IPS-NIHi11 (cell line): ENCODE results near the gene ZDHHC8.

Experiments used
- DNase-seq: peaks from one replicate; pipeline ENCODE4 v3.0.0; 2012; ENCODE audit warnings: mixed read lengths, low spot score

ZDHHC8 gene

DNA sequence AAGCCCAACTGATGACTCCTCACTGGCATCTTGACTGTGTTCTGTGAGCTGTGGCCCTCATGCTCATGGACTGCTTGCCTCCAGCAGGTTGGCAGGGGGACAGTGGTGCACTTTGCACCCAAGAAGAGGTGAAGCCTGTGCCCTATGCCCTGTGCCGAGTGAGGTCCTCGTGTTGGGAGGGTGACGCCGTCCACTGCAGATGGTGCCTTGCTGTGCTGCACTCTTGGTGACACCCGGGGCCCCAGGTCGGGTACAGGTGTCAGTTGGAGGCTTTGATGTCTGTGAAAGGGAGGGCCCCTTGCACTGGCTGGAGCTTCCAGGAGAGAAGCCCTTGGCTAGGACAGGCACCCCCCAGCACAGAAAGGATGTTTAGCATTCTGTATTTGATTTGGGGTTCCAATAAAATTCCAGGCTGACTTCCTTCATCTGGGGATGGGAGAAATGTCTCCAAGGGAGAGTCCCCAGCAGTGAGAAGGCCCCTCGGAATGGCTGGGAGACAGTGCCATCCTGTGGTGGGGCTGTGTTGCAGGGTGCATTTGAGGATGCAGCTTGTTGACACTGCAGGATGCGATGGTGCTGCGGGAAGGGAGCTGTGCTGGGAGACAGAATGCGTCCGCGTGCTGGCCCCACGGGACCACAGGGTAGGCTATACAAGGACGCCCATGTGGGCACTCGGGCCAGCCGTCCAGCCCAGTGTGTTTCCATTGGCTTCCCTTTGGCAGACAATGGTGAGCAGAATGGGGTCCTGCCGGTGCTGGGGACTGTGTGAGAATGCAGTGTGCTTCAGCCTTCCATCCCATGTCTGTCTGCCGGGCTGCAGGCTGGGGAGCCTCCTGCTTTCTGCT, 2.5 kb upstream of the ZDHHC8 start:
- DNase-seq = peak; percentile 61

DNA sequence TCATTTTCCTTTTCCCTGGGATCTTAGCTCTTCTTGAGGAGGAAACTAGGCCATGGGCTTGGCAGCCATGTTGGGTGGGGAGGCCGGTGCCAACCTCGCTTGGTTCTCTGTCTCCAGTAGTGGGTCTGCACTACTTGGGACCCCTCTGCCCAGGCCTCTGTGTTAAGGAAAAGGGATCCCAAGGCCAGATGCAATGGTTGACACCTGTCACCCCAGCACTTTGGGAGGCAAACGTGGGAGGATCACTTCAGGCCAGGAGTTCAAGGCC, 1.9 kb upstream of the ZDHHC8 start:
- DNase-seq = no peak

DNA sequence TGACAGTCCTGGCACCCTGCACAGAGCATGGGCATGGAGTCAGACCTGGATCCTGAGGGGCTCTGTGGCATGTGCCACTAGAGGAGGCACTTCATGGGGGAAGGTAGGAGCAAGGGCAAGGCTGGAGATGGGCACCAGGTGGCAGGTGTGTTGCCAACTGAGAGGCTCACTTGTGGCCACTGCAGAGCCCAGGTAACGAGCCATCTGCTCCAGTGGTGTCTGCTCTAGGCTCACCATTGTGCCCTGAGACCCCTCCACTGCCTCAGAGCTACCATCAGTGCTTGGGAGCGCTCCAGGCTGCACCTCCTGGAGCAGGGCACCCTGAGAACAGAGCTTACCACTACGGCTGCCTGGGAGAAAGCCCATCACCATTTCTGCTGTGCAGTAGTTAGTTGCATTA, 1.3 kb upstream of the ZDHHC8 start:
- DNase-seq = no peak

DNA sequence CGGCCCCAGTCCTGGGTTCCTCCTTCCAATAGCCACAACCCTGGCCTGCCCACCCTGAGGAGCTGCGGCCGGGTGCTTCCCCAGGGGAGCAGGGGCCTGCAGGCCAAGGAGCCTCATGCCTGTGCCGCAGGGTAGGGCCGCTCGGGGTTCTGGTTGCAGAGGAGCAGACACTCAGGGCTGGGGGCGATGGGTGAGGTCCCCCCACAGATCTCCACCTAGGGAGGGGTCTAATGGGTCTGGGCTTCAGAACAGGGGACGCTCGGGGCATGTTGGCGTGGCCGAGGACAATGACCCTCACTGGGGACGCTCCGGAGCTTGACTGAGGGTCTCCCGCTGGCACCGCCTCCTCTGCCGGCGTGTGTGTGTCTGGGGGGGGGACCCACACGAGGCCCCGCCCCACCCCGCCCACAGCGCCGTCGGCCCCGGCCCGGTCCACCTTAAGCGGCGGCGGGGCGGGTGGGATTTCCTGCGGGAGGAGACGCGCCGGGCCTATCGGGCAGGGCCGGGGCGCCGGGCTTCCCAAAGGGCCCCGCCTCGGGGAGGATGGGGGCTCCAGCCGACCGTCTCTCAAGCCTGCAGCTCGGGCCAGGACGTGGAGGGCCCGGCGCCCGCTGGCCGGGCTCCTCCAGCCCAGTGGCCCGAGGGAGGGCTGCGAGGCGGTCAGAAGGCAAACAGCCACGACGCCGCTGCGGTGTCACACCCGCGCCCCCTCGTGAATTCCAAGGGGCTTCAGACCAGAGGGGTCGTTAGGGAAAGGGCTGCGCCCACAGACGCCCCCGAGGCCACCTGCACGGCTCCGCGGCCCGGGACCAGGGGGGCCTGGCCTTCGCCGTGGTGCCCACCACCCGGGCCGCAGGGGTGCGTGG, 640 bp upstream of the ZDHHC8 start:
- peak; percentile 89 for DNase-seq

DNA sequence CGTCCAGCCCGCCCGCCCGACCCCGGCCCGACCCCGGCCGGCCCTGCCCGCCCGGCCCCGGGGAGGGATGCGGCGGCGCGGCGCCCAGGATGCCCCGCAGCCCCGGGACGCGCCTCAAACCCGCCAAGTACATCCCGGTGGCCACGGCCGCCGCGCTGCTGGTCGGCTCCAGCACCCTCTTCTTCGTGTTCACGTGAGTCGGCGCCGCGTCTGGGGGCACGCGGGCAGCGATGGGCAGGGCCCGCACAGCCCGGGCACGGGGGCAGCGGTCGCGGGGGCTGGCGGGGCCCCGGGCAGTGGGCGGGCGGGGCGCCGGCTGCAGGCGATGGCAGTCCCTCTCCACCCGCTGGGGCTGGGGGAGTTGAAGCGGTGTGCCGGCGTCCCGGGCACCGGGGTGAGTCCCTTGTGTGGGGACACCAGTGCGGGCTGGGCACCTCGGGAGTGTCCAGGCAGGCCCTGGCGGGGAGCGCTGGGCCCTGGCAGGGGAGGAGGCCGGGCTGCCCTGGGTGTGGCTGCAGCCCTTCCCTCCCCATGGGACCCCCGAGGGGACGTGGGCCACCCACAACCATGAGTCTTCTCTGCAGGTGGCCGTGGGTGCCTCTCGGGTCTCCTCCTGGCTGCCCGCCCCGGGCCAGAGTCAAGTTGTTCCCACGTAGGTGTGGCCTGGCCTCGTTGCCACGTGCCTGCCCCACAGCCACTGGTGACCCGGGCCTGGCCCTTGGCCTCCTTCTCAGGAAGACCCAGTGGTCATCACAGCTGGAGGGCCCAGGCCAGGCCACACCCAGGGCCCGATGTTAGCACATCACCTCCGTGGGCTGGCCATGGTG, 468 bp downstream of the ZDHHC8 start:
- peak; percentile 65 for DNase-seq

DNA sequence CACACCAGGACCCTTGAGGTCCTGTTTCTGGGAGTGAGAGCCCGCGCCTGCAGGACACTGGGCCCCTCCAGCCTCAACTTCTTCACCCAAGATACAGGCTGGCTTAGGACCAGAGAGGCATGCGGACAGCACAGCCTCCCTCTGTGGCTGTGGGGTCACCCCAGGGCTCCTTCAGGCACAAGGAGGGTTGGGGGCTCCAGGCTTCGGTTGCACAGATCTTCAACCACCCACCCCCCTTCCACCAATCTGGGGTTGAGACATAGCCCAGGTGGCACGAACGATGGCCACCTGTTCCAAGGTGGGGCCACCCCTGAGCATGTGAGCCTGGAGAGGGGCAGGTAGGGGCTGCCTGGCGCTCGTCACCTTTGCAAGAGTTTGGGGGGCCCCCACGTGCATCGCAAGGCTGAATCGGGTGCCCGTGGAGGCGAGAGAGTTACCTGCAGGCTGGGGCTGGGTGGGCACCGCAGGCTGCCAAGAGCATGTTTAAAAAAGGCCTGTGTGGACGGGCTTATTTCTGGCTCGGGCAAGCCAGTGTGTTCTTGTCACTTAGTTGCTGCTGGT, 1.2 kb downstream of the ZDHHC8 start:
- no peak for DNase-seq

DNA sequence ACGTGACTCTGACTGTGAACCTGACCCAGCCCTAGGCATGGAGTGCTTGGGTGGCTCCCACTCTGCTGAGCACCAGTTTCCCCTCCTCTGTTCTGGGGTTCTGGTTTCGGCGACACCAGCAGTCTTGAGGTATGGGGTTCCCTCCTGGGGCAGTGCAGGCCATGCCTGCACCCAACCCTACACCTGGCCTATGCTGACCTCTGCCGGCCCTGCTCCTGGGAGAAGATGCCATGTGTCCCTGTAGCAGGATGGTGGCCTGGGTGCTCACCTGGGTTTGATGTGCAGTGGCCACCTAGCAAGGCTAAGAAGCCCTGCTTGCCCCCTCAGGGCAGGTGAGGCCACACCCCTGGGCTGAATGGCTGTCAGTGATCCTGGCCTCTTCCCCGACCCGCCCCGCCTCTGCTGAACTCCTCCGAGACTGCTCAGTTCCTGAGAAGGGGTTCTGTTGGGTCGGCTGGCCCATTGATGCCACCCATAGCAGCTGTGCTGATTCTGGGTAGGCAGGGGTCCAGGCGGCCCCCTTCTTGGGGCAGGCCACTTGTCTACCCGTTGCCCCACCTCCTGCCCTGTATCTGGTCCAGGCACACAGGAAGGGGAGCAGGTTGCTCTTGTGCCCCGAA, 2.4 kb downstream of the ZDHHC8 start:
- DNase-seq = no peak

DNA sequence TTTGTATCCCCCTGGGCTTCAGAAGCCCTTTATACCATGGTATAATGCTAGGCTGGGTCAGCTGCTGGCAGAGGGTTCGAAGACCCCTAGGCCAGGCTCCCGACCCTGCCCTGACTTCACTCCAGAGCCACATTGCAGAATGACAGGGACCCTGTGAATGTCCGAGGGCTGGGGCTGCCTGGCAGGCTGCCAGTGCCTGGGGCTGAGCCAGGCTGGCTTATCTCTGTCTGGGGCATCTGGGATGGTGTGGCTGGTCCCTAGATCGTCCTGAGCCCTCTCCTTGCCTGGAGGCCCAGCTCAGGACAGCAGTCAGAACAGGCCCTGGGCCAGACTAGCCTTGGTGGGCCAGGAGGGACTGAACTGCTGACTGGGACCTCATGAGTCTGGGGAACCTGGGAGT, 3.7 kb downstream of the ZDHHC8 start:
- no peak for DNase-seq

DNA sequence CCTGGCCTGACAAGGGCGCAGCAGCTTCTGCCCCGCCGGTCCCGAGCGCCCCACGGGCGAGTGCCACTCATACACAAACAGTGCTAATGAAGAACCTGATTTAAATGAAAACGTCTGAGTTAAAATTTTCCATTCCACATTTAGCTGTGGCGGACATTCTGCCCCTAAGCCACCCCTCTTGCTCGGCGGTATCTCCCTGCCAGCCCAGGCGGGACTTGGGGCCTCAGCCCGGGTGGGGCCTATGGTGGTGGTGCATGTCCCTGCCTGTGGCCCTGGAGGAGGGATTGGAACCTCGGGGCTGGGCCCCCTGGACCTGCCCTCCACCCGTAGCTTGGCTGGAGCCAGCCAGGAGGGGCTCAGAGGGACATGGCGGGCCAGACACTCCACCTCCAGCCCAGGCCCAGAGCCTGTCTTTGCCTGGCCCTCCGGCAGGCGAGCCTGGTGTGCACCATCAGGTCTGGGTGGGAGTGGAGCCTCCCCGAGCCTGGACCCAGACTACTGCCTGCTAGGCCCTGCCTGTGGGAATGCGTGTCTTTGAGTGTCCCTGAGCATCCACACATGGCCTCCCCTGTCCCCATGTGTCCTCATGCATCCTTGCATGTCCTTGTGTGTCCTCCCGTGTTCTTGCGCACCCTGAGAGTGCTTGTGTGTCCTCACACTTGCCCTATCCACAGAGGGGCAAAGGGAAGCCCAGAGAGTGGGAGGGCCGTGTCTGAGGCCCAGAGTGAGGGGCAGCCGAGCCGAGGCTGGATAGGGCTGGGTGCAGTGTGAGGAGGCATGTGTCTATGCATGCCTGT, 4.4 kb downstream of the ZDHHC8 start:
- no peak for DNase-seq

DNA sequence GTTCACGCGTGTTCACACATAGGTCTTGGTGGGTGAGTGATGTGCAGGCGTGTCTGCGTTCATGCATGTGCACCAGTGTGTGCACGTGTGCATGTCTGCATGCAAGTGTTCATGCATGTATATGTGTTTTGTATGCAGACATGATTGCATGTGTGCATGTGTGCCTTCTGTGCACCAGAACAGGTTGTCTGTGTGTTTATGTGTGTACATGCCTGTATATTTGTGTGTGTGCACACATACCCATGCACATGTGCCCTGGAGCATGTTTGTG, 4.9 kb downstream of the ZDHHC8 start:
- DNase-seq = no peak

DNA sequence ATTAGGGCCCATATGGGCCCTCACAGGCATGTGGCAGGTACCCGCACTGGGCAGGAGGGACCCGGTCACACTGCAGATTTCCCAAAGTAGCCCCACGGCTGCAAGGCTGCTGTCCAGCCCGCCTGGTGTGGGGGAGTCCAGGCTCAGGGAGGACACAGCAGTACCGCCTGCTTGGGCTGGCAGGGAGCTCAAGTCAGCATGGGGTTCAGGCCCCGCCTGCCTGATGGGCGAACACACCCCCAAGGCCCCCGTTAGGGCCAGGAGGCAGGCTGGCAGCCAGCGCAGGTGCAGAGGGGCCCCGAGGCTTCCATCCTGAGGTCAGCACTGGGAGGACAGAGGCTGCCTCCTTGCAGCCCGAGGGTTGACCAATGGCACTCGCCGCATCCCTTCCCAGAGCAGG, 5.5 kb downstream of the ZDHHC8 start:
- no peak for DNase-seq

DNA sequence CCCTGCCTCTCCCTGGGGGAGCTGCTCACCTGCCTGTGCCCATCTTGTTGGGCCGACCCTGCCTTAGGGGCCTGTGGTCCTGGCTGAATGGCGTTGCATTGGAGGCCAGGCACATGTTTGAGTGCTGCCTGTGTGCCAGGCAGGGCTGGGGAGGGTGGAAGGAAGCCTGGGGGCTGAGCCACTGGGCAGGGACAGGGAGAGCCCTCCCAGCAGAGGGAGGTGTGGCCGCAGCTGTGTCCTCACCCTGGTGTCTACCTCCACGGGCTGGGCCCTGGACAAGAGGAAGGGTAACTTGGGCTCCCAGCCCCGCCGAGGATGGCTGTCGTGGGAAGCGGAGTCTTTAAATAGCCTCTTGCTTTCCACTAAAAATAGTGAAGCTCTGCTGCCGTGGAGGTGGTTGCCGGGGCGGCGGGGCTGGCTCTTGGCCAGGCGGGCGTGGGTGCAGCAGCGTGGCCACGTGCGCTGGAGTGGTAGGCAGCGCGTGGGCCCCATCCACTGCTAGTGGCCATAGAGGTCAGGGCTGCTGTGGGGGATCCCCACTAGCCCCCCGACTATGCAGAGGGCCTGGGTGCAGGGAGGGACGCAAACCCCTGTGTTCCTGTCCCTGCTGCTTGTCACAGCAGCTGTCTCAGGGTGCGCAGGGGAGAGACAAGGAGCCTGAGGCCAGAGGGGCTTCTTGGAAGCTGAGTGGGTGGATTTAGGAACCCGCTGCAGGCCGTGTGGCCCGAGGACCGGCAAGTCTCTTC, 6.2 kb downstream of the ZDHHC8 start:
- no peak for DNase-seq

DNA sequence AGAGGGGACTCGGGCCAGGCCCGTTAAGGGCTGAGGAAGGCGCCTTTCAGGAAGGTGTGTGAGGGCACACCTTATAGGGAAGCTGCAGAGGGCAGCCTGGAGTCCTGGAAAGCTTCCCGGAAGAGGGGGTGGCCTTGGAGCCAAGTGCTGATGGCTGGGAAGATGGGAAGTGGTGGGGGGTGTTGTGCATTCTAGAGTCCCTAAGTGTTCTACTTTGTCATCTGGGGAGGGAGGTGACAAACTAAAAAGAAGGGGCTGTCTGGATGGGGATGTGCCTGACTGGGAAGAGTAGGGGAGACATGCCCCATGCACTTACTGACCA, 6.8 kb downstream of the ZDHHC8 start:
- DNase-seq = no peak

DNA sequence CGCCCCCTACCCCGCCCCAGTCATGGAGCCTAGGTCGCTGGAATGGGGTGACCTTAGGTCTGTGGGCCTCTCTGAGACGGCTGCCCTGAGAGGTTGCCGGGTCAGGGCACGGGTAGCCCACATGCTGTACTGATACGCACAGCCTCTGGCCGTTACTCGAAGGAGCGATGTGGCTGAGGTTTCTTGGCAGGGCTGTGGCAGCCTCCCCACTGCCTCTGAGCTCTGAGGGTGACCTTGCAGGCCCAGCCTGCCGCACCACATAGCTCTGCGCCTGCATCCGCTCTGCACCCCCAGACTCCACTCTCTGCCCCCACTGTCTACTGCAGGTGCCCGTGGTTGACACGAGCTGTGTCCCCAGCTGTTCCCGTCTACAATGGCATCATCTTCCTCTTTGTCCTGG, 7.3 kb downstream of the ZDHHC8 start:
- DNase-seq = no peak

DNA sequence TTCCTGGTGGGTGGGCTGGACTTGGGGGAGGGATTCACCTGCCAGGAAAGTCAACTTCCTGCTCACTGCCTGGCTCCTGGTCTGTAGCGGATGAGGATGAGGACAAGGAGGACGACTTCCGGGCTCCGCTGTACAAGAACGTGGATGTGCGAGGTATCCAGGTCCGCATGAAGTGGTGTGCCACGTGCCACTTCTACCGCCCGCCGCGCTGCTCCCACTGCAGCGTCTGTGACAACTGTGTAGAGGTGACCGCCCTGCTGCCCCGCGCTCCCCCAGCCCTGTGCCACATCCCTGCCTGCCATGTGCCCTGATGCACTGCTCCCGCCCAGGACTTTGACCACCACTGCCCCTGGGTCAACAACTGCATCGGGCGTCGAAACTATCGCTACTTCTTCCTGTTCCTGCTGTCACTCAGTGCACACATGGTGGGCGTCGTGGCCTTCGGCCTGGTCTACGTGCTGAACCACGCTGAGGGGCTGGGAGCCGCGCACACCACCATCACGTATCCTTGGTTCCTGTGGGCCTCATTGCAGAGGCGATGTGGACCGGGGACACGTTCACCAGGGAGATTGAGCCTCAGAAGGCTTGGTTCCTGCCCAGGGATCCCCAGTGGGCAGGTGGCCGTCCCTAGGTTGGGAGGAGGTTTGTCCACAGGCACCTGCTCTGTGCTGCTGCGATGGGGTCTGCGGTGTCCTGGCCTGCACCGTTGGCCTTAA, 7.9 kb downstream of the ZDHHC8 start:
- no peak for DNase-seq

DNA sequence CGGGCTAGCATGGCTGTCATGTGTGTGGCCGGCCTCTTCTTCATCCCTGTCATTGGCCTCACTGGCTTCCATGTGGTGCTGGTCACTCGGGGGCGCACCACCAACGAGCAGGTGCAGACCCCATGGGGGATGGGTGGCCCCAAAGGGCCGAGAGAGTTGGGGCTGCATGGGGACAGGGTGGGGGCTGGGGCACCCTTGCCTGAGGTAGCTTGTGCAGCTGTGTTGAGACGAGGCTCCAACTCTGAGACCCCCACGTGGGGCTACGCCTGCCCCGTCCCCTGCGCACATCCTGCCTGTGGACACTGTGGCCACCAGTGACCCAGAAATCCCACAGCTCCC, 8.5 kb downstream of the ZDHHC8 start:
- DNase-seq = no peak

DNA sequence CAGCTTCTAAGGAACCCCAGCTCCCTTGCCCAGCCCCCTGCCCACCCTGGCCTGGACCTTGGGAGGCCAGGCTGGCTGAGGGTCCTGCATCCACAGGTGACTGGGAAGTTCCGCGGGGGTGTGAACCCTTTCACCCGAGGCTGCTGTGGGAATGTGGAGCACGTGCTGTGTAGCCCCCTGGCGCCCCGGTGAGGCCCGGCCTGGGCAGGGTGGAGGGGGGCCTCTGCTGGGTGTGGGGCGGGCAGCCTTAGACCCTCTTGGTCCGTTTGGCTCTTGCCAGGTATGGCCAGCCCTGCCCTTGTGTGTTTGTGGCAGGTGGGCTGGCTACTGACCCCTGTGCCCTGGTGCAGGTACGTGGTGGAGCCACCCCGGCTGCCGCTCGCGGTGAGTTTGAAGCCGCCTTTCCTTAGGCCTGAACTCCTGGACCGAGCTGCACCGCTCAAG, 8.9 kb downstream of the ZDHHC8 start:
- DNase-seq = no peak

DNA sequence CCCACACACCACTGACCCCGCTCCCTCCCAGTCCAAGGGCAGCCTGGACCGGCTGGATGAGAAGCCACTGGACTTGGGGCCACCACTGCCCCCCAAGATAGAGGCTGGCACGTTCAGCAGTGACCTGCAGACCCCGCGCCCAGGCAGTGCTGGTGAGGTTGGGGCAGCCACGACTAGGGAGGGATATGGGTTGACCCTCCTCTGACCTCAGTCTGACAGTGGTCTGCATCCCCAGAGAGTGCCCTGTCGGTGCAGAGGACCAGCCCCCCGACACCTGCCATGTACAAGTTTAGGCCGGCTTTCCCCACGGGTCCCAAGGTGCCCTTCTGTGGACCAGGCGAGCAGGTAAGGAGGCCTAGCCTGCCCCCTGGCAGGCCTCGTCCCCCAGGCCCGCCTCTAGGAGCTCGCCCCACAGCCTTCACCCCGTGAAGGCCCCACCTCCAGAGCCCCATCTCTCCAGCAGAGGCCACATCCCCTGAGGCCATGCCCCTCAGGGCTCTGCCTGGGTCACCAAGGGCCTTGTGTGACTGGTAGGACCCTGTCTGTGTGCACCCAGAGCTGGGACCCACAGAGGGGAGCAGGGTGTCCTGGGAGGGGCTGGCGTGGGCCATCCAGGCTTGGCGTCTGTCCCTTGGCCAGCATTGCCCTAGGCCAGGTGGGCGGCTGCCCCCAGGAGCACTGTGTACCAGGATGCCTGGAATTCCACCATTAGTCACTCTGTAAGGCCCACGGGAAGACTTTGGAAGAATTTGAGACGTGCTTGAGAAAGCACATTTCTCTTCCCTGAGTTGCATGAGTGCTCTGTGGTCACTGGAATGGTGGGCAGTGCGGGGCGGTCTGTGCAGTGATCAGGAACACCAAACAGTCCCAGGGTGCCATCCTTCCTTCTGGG, 9.8 kb downstream of the ZDHHC8 start:
- DNase-seq = no peak
